HuH-7 (cell line): Measurements from ENCODE around the gene PBX3.

Source experiments
- DNase-seq: peaks from one replicate; pipeline ENCODE4 v3.0.0; 2011; ENCODE audit warnings: low spot score

PBX3 gene

GRCh38 chr9:125823874-125824406 lies 76.8 kb downstream of the PBX3 start:
- peak; percentile 12 for DNase-seq

DNA sequence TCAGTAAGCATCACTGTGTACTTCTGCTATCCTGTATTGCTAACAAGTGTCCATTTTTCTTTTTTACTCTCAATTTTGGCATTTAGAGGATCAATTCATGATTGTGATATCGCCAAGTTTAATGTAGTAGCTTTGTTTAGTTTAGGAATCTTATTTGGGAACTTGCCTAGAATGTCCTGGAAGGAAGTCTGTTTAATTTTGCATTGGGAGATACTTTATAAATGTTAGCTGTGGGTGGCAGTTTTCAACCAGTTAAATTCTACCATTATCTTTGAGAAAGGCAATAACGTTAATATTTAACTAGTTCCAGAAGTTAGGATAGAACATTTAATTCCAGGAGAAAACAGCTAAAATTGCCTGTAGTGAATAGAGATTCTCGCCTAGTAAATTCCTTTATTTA lies 78.6 kb downstream of the PBX3 start:
- peak; percentile 10 for DNase-seq

DNA sequence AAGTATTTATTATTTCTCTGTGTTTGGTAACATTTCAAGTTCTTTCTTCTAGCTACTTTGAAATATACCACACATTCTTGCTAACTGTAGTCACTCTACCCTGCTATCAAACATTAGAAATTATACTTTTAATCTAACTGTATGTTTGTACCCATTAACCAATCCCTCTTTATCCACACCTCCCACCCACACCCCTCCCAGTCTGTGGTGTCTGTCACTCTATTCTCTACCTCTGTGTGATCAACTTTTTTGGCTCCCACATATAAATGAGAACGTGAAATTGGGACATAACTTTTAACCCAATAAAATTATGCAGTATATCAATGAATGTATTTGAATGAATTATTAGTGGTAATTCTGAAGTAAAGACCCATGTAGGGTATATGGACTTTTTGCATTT lies 79.7 kb downstream of the PBX3 start:
- no peak for DNase-seq

DNA sequence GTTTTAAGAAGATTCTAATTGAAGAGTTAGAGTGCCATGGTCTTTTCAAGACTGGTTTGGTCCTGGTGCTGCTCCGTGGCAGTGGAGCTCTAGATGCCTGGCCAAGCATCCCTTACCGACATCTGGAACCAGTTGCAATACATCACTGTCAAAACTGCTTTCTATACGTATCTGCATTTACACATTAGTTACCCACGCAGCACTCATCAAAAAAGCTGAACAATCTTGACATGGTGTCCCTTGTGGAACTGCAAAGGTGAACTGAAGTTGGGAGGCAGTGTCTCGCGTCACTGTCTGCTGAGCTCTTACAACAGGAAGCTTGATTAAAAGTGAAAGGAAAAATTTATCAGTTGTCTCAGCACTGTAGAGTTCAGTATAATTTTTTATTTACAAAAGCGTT lies 82.6 kb downstream of the PBX3 start:
- no peak for DNase-seq

DNA sequence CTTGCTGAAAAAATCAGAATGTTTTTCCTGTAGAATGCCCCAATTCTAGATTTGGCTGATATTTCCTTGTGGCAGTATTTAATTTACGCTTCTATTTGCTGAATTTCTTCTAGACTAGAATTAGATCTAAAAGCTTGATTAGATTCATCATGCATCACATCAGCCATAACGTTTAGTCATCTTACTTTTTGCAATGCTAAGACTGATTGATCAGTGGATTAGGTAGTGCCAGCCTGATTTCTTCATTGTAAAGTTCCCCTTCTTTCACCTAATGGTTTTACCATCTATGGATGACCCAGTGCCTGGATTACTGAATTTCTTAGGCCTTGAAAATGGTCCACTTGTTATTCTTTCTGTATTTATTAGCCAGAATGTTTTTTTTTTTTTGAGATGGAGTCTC lies 83.9 kb downstream of the PBX3 start:
- no peak for DNase-seq

DNA sequence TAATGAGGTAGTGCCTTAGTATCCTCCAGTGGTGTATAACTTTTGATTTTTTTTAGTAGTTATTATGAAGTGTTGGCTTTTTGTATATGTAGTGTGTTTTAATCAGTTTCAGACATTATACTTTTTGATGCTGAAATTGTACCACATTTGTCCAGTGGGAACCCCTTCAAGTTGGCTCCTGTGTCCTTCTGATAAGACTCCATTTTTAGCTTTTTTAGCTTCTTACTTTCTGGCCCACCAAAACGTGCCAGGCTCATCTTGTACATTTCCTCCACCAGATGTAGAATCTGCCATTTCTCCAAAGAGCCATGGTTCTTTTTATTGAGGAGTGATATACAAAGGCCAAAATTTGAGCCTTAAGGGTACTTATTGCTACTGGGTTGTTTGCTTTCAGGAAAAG lies 84.4 kb downstream of the PBX3 start:
- no peak for DNase-seq

GRCh38 chr9:125835655-125836054 lies 88.5 kb downstream of the PBX3 start:
- no peak for DNase-seq

- DNase-seq = no peak
Measured at GRCh38 chr9:125839317-125839716, 92.1 kb downstream of the PBX3 start.

- no peak for DNase-seq
Measured at GRCh38 chr9:125841444-125841843, 94.3 kb downstream of the PBX3 start.

DNA sequence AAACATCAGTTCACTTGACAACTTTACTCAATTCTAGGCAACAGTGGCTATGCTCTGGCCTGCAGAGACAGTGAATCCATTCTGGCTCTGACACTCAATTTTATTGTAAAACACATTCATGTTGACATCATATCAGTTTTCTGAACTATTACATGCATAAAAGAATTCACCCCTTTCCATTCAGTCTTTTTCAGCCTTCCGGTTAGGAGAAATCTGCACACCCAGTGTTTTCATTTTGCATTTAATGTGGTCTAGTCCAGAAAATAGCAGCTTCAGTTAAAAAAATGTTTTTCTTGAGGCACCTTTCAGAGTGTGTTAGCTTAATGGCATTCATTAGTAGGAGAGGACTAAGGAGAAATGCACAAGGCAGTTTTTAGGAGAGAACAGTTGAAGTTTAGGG lies 95.1 kb downstream of the PBX3 start:
- DNase-seq = no peak

GRCh38 chr9:125843646-125844045 lies 96.5 kb downstream of the PBX3 start:
- no peak for DNase-seq

GRCh38 chr9:125844611-125845010 lies 97.4 kb downstream of the PBX3 start:
- no peak for DNase-seq

- no peak for DNase-seq
Measured at GRCh38 chr9:125845271-125845808, 98.2 kb downstream of the PBX3 start.

GRCh38 chr9:125847735-125848134 lies 100.6 kb downstream of the PBX3 start:
- no peak for DNase-seq

DNA sequence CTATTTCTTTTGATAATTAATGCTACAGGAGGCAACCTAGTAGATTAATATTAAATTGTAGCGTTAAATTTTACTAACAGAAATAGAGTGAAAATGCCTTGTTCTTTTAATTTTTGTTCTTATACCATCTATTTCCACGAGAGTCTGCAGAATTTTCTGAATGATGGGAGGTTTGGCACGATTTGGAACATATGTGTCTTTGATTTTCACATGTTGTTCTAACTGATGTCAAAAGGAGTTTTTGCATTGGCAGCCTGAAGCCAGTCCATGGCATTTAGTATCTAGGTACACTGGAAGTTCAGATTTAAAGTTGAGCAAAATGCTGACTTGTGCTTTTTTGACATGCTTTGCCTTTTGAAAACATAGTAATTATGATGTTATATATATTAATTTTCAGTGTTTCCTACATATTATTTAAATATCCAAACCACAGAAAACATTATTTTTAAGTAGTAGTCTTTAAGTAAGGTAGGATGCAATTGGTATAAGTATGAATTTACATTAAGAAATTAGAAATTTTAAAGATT lies 103.0 kb downstream of the PBX3 start:
- DNase-seq = no peak

- DNase-seq = no peak
Measured at GRCh38 chr9:125850763-125851162, 103.6 kb downstream of the PBX3 start.

DNA sequence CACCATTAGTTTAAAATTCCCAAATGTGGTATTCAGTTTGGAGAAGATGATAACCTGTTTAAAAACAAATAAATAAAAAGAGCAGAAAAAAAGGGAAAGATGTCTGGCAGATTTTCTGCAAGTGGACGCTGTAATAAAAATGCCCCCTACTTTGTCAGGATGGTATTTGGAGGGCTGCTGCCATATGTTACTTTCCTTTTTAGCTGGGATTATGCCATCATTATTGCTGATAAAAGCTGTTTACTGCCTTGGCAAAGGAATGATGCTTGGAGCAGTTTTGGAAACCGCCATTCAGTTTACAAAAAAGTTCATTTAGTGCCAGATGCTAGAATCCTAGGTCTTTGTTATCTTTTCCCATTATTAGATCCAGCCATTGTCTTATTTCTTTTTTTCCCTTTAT lies 104.8 kb downstream of the PBX3 start:
- DNase-seq = no peak

DNA sequence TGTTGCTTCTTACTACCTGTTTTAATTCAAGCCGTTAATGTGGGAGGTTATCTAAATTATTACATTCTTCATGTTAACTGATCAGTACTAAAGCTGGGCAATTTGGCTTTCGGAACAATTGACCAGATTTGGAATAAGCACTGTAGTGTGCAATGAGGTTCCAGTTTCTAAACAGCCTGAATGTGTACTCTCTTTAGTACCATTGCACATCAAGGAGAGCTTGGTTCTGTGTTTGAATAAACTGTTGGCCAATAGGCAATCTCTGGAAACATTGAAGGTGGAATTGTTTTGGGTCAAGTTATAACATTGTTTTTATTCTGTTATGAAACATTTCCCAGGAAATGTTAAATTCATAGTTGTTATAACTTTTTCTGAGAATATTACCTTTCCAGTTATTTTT lies 105.2 kb downstream of the PBX3 start:
- no peak for DNase-seq

GRCh38 chr9:125854553-125855275 lies 107.5 kb downstream of the PBX3 start:
- no peak for DNase-seq

GRCh38 chr9:125856331-125856730 lies 109.2 kb downstream of the PBX3 start:
- no peak for DNase-seq

DNA sequence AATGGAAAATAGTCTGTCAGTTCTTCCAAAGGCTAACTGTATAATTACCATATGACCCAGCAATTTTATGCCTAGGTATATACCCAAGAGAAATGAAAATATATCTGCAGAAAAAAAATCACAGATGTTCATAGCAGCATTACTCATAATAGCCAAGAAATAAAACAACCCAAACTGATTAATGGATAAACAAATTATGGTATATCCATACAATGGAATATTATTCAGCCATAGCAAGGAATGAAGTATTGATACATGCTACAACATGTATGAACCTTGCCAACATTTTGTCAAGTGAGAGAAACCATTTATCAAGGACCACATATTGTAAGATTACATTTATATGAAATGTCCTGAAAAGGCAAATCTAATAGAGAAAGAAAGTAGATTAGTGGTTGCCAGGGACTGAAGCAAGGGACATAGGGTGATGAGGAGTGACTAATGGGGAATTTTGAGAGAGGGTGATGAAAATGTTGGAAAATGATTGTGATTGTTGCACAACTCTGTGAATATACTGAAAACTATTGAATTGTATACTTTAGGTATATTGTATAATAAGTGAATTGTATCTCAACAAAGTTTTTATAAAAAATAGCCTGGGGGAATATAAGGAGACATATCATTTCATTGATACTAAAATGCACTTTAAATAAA lies 114.4 kb downstream of the PBX3 start:
- DNase-seq = no peak

DNA sequence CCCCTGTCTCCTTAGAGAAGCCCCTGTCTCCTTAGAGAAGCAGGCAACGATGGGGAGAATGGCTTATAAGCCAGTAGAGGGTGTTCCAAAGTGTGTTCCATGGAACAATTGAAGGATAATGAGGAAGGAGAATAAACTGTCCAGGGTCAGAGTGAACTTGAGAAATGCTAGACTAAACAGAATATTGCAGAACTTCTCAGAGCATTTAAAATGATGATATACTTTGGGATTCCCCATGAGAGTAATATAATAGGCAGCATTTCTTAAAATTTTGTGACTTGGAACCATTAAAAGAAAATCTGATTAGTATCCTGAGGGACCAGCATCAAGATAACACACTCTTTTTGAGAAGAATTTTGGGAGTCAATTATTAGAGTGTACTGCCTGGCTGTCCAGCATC lies 116.8 kb downstream of the PBX3 start:
- no peak for DNase-seq

GRCh38 chr9:125867751-125868415 lies 120.7 kb downstream of the PBX3 start:
- no peak for DNase-seq
